ENCODE data around the gene CDYL2. TPM values are rescaled to one million over a fixed set of nuclear protein-coding genes. Genes with fewer than 3 reads are reported as not detected.
A peak's percentile ranks its signal among the peaks of the same experiment; 100 is the strongest.

The CDYL2 gene
- total and polyA plus RNA-seq, 2 experiments from 2014 or later, result 7.4 to 12.2 TPM

DNA sequence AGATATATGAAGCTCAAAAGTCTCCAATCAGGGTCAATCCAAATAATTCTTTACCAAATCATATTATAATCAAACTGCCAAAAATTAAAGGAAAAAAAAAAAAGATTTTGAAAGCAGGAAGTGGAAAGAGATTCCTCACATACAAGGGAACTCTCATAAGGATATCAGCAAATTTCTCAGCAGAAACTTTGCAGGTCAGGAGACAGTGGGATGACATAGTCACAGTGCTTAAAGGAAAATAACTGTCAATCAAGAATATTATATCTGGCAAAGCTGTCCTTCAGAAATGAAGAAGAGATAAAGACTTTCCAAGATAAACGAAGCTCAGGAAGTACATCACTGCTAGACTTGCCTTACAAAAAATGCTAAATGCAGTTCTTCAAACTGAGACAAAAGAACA, 40.0 kb upstream of the CDYL2 start:
- Histone ChIP-seq H3K27ac (no peak overlapping the region), H3K4me3 (no peak overlapping the region), H3K9me3 (ENCODE audit: low read depth) (no peaks in the 10 kb centered on the region), H4K20me1 (ENCODE audit: insufficient read depth, poor library complexity, severe bottlenecking) (no peaks in the 10 kb centered on the region), H2AFZ (no peak overlapping the region), H3K9me2 (replicated peaks; ENCODE audit: insufficient read depth) (no peaks in the 10 kb centered on the region), H3K36me3 (replicated peaks; ENCODE audit: insufficient read depth, low read depth) (no peaks in the 10 kb centered on the region), H3K4me1 (ENCODE audit: insufficient read depth) (no peaks in the 10 kb centered on the region), H3K27me3 (no peaks in the 10 kb centered on the region), H3K4me2 (no peak overlapping the region), H3K79me2 (no peaks in the 10 kb centered on the region)
- DNase-seq (ENCODE audit: low spot score), result no peak
- WGBS (ENCODE audit: low lambda C conversion rate, missing lambda C conversion rate), result 80% methylated on average over 1 of the region's 1 CpG
- TF ChIP-seq EZH2phosphoT487 (IDR thresholded peaks at IDR 0.05; ENCODE audit: low read depth, severe bottlenecking, unreplicated experiment), result no peak
- TF ChIP-seq, protein P1, sequence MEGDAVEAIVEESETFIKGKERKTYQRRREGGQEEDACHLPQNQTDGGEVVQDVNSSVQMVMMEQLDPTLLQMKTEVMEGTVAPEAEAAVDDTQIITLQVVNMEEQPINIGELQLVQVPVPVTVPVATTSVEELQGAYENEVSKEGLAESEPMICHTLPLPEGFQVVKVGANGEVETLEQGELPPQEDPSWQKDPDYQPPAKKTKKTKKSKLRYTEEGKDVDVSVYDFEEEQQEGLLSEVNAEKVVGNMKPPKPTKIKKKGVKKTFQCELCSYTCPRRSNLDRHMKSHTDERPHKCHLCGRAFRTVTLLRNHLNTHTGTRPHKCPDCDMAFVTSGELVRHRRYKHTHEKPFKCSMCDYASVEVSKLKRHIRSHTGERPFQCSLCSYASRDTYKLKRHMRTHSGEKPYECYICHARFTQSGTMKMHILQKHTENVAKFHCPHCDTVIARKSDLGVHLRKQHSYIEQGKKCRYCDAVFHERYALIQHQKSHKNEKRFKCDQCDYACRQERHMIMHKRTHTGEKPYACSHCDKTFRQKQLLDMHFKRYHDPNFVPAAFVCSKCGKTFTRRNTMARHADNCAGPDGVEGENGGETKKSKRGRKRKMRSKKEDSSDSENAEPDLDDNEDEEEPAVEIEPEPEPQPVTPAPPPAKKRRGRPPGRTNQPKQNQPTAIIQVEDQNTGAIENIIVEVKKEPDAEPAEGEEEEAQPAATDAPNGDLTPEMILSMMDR (IDR thresholded peaks at IDR 0.05; ENCODE audit: poor library complexity), result no peak
- TF ChIP-seq EZH2 (IDR thresholded peaks at IDR 0.05; ENCODE audit: borderline replicate concordance), result no peak

DNA sequence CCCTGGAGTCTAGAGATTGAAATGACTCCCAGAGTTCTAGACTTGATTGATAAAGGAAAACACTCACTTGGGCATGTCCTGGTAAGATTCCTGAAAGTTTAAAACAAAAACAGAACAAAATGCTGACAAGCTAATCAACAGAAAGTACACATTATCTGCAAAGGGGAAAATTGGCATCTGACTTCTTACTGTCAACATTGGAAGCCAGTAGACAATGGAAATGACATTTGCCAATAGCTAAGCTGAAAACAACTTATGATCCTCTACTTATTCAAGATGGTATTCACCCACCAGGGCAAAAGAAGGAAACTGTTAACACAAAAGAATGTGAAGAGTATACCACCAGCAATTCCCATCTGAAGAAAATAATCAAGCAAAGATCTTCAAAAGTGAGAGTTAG, 36.8 kb upstream of the CDYL2 start:
- Histone ChIP-seq H4K20me1 (ENCODE audit: insufficient read depth, poor library complexity, severe bottlenecking) (no peaks in the 10 kb centered on the region), H3K79me2 (no peaks in the 10 kb centered on the region), H3K9me3 (ENCODE audit: low read depth) (no peaks in the 10 kb centered on the region), H3K4me2 (no peak overlapping the region), H3K27me3 (no peaks in the 10 kb centered on the region), H3K36me3 (replicated peaks; ENCODE audit: insufficient read depth, low read depth) (no peaks in the 10 kb centered on the region), H2AFZ (no peak overlapping the region), H3K9me2 (replicated peaks; ENCODE audit: insufficient read depth) (no peaks in the 10 kb centered on the region), H3K4me1 (ENCODE audit: insufficient read depth) (peaks cover 8% of the 10 kb centered on the region), H3K4me3 (no peak overlapping the region), H3K27ac (no peak overlapping the region)
- TF ChIP-seq EZH2phosphoT487 (IDR thresholded peaks at IDR 0.05; ENCODE audit: low read depth, severe bottlenecking, unreplicated experiment) (no peak), EZH2 (IDR thresholded peaks at IDR 0.05; ENCODE audit: borderline replicate concordance) (no peak)
- TF ChIP-seq, protein P1 (IDR thresholded peaks at IDR 0.05; ENCODE audit: poor library complexity), result no peak
- no peak for DNase-seq (ENCODE audit: low spot score)

DNA sequence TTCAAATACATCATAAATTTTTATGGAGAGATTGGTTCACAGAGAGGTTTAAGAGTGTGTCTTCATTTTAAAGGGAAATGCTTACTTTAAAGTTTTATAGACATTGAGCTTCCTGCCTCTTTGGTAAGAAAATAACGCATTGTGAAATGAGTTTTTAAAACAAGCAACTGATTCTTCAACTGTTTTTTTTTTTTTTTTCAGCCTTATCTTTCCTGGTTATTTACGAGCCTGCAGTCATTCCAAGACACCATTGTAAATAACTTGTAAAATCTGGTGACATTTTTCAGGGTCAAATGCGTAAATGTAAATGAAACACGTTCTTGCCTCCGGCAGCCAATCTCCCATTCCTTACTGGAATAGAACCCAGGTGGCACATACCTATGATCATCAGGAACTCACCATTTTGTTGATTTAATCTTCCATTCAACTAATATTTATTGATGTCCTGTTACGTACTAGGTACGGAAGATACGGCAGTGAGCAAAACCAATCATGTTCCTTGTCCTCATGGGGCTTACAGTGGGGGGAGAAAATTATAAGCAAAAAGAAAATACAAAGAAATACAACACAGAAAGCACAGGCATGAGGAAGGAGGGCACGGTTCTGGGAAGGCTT, 33.2 kb upstream of the CDYL2 start:
- 44% methylated on average over 9 of the region's 9 CpGs for WGBS (ENCODE audit: low lambda C conversion rate, missing lambda C conversion rate)
- Histone ChIP-seq H3K27ac (peak overlapping the region; percentile 62), H3K4me1 (ENCODE audit: insufficient read depth) (peaks cover 8% of the 10 kb centered on the region), H3K79me2 (no peaks in the 10 kb centered on the region), H4K20me1 (ENCODE audit: insufficient read depth, poor library complexity, severe bottlenecking) (no peaks in the 10 kb centered on the region), H2AFZ (no peak overlapping the region), H3K9me2 (replicated peaks; ENCODE audit: insufficient read depth) (no peaks in the 10 kb centered on the region), H3K27me3 (no peaks in the 10 kb centered on the region), H3K9me3 (ENCODE audit: low read depth) (no peaks in the 10 kb centered on the region), H3K4me2 (peak overlapping the region; percentile 17), H3K36me3 (replicated peaks; ENCODE audit: insufficient read depth, low read depth) (no peaks in the 10 kb centered on the region), H3K4me3 (no peak overlapping the region)
- TF ChIP-seq EZH2 (IDR thresholded peaks at IDR 0.05; ENCODE audit: borderline replicate concordance) (no peak), EZH2phosphoT487 (IDR thresholded peaks at IDR 0.05; ENCODE audit: low read depth, severe bottlenecking, unreplicated experiment) (no peak)
- TF ChIP-seq, protein P1 (IDR thresholded peaks at IDR 0.05; ENCODE audit: poor library complexity), result no peak
- DNase-seq (ENCODE audit: low spot score), result no peak

Data from hepatocyte (in vitro differentiated cells).